HG02798 (cell line): ENCODE results near the gene TBC1D9B.
"Not testable (repeated sequence)": the region's sequence is repeated elsewhere in the genome, so short reads cannot be mapped to it uniquely, and the experiment has no call there.

Source experiments
- ATAC-seq: cut with Tn5 transposase; IDR thresholded peaks from one replicate; pipeline ENCODE4 v1.9.1; 2021; ENCODE audit warnings: mild to moderate bottlenecking; ENCODE audit not compliant: unreplicated experiment, poor library complexity

The TBC1D9B gene

DNA sequence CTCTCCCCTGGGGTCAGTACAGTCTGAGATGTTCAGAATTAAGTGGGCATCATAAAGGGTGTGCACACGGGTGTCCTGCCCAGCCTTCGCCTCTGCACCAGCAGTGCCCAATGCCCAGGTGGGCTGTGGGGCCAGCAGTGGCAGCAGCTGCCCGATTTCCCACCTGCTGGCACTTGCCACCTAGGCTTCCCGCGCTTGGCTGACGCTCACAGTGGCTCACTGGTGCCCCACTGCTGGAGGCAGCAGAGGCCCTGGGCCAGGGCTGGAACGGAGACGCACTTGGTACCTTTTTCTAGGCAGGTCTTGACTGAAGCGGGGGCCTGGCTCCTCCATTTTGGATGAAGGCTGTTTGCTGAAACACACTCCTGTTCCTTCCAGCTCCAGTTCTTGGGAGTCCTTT is 66.1 kb downstream of the TBC1D9B start:
- no peak for ATAC-seq

DNA sequence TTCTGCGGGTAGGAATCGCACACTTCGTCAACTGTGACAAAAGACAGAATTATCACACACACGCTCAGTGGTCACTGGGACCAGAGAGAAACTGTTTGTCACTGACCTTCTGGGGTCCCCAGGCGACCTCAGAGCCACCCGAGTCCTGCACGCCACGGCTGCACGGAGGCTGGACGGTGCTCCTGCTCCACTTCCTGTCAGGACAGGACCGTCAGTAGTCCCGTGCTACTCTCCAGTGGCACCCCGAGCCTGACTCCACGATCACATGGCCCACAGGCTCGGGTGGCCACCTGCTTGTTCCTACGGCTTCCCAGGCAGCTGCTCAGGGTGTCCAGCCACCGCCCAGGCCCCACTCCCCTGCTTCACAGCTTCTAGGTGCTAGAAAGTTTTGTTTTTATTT is 66.9 kb downstream of the TBC1D9B start:
- no peak for ATAC-seq

DNA sequence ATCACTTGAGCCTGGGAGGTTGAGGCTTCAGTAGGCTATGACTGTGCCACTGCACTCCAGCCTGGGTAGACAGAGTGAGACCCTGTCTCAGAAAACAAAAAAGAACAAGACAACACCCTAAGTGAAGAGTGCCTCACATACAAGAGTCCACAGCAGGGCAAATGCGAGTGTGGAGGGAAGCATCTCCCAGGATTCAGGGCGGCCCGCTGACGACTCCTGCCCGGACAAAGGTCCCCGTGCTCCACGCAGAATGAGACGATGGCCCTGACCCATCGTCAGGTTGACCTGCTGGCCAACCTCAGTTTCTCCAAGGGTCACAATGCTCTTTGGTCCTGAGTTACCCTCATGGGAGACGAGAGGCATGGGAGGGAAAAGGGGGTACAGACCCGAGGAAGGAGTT is 67.4 kb downstream of the TBC1D9B start:
- no peak for ATAC-seq

DNA sequence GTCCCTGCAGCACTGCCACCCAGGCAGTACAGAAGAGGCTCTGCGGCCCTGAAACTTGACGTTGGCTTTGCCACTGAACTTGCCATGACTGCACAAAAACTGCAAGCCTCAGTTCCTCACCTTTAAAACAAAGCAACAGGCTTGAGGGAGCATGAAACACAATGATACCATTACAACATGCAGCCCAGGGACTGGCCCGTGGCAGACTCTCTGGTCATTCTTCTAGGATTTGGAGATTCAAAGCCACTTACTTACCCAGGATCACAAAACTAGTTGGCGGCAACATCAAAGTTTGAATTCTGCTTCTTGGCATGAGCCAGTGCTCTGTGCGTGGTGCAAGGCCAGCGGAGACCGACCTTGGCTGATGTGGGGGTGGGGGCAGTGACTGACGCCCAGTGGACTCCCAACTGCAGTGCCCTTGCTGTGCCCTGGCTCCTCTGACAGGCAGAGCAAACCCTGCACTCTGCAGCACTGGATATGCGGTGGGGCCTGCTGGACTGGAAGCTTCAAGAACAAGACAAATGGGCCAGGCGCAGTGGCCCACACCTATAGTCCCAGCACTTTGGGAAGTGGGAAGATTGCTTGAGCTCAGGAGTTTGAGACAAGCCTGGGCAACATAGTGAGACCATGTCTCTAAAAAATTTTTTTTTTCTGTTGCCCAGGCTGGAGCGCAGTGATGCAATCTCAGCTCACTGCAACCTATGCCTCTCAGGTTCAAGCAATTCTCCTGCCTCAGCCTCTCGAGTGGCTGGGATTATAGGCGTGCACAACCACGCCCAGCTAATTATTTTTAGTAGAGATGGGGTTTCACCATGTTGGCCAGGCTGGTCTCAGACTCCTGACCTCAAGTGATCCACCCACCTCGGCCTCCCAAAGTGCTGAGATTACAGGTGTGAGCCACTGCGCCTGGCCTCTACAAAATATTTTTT is 68.1 kb downstream of the TBC1D9B start:
- no peak for ATAC-seq

DNA sequence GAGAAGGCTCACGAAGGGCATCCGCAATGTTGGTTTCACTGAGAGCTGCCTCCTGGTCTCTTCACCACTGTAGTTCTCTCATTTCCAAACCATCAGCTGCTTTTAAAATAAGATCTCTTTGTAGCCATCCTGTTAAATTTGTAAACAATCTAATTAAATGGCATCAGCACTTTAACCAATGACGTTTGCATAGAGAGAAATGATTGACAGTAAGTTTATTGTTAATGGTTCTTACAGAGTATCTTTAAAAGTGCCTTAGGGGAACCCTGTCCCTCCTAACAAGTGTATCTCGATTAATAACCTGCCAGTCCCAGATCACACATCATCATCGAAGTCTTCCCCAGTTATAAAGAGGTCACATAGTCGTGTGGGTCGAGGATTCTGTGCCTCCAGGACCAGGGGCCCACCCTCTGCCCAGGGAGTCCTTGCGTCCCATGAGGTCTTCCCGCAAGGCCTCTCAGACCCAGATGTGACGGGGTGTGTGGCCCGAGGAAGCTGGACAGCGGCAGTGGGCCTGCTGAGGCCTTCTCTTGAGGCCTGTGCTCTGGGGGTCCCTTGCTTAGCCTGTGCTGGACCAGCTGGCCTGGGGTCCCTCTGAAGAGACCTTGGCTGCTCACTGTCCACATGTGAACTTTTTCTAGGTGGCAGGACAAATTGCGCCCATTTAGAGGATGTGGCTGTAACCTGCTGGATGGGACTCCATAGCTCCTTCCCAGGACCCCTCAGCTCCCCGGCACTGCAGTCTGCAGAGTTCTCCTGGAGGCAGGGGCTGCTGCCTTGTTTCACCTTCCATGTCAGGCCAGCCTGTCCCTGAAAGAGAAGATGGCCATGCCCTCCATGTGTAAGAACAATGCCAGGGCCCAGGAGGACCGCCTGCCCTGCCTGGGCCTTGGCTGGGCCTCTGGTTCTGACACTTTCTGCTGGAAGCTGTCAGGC is 70.4 kb downstream of the TBC1D9B start:
- no peak for ATAC-seq

DNA sequence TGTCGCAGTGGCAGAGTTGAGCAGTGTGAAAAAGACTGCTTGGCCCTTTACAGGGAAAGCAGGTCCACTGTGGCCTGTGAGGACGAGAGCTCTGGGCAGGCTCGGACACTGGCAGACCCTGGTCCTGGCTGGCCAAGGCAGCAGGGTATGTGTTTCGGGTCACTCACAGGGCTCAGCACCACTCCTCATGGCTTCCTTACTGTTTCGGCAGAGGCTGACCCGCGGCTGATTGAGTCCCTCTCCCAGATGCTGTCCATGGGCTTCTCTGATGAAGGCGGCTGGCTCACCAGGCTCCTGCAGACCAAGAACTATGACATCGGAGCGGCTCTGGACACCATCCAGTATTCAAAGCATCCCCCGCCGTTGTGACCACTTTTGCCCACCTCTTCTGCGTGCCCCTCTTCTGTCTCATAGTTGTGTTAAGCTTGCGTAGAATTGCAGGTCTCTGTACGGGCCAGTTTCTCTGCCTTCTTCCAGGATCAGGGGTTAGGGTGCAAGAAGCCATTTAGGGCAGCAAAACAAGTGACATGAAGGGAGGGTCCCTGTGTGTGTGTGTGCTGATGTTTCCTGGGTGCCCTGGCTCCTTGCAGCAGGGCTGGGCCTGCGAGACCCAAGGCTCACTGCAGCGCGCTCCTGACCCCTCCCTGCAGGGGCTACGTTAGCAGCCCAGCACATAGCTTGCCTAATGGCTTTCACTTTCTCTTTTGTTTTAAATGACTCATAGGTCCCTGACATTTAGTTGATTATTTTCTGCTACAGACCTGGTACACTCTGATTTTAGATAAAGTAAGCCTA is 71.3 kb downstream of the TBC1D9B start:
- no peak for ATAC-seq

DNA sequence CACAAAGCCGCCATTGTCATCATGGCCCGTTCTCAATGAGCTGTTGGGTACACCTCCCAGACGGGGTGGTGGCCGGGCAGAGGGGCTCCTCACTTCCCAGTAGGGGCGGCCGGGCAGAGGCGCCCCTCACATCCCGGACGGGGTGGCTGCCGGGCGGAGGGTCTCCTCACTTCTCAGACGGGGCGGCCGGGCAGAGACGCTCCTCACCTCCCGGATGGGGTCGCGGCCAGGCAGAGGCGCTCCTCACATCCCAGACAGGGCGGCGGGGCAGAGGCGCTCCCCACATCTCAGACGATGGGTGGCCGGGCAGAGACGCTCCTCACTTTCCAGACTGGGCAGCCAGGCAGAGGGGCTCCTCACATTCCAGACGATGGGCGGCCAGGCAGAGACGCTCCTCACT is 72.8 kb downstream of the TBC1D9B start:
- not testable (repeated sequence) for ATAC-seq

DNA sequence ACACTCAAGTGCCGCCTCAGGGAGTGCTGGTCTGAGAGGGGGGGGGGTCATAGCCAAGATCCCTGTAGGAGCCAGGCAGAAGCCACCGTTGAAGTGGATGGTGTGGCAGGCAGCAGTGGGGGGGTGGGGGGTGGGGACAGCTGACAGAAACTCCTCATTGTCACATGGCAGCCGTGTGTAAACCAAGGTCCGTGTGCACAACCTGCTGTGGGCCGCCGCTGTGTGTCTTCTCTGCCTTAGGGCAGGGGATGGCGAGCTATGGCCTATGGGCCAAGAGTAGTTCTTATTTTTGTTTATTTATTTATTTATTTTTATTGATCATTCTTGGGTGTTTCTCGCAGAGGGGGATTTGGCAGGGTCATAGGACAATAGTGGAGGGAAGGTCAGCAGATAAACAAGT is 73.6 kb downstream of the TBC1D9B start:
- no peak for ATAC-seq

DNA sequence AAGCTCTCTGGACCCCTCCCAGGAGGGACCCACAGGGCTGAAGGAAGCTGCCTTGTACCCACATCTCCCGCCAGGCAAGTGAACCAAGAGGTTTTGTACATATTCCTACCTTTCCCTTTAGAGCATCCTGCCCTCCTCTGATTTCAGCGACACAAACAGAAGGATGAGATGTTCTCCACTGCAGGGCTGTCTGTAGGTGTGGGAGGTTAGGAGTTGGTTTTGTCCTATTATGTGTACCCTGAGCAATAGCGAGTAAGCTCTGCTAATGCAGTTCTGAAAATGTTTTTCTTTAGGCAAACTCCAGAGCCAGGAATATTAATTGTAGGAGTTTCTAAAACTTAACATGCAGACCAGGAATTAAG is 74.0 kb downstream of the TBC1D9B start:
- no peak for ATAC-seq

DNA sequence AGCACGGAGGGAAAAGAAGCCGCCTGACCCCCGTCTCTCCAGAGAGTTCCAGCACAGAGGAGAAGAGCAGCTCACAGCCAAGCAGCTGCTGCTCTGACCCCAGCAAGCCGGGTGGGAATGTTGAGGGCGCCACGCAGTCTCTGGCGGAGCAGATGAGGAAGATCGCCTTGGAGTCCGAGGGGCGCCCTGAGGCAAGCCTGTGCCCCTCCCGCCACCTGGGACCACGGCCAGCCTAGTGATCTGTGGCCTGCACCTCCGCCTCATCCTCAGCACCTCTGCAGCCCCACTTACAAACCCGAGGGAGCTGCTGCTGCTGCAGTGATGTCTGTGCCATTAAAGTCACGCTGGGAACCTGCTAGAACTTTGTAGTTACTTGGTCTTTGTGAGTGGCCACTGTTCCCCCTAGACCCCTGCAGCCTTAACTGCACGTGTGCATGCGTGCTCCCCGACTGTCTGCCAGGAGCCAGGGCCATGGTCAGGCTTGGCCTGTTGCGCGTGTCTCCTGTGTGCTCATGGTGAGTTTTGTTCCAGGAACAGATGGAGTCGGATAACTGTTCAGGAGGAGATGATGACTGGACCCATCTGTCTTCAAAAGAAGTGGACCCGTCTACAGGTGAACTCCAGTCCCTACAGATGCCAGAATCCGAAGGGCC is 74.5 kb downstream of the TBC1D9B start:
- ATAC-seq = no peak

DNA sequence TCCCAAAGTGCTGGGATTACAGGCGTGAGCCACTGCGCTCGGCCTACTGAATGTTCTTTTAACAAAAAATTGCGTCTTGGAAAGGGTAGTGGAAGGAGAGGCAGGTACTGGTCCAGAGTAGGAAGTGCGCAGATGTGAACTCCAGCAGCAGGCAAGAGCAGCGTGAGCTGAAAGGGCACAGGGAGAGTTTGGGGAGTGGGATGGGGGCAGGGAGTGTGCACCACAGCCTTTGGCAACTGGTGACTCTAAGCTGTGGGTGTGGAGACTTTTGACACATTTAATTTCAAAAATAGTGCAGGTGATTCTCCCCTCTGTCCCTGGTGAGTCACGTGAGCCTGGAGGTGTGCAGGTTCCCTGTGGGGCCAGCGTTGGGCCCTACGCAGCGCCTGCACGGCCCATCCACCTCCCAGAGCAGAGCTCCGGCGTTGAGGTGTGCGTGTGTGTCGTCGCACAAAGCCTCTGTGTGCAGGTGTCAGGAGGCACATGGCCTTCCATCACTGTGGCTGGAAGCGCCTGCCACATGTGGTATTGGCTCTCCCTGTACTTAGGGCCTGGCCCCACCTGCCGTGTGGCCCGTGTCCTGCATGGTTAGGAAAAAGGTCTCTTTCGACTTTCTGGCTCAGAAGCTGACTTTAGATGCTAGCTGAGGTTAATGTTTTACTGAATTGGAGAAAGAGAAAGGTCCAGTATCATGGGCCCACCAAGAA is 75.5 kb downstream of the TBC1D9B start:
- ATAC-seq = no peak

DNA sequence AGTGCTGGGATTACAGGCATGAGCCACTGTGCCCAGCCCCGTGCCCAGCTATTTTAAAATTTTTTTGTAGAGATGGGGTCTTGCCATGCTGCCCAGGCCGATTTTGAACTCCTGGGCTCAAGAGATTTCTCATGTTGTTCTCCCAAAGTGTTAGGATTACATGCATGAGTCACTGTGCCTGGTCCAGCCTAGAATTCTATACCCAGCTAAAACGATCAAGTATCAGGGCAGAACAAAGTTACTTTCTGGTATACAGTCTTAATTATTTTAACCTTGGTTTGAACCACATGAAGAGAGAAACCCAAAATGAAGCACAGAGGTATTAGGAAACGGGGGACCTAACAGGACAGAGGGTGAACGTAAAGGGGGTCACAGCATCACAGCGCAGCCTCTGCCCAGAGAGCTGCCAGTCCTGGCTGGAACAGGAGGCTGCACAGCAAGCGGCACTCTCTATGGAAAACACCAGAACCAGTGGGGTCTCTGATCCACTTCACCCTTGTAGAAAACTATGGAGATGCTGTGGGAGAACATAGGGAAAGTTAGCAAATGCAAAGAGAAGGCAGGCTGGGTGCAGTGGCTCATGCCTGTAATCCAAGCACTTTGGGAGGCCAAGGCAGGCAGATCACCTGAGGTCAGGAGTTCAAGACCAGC is 76.8 kb downstream of the TBC1D9B start:
- ATAC-seq = no peak

DNA sequence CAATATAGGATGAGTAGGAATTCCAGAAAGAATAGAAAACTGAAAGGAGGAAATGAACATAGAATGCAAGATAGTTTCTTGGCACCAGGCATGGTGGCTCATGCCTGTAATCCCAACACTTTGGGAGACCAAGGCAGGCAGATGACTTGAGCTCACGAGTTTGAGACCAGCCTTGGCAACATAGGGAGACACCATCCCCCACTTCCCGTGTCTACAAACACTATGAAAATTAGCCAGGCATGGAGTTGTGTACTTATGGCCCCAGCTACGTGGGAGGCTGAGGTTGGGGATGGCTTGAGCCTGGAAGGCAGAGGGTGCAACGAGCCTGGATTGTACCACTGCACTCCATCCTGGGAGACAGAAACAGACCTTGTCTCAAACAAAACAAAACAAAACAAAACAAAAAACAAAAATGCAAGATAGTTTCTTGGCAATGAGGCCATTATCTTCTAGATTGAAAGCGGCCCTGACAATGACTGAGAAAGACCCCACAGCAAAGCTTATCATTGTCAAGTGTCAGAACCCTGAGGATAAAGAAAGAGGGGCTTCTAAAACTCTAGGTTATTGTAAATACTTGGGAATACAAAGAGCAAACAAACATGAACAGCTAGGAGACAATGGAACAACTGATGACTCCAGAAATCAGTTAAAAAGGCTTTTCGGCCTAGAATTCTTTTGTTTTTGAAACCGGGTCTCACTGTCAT is 77.8 kb downstream of the TBC1D9B start:
- no peak for ATAC-seq

DNA sequence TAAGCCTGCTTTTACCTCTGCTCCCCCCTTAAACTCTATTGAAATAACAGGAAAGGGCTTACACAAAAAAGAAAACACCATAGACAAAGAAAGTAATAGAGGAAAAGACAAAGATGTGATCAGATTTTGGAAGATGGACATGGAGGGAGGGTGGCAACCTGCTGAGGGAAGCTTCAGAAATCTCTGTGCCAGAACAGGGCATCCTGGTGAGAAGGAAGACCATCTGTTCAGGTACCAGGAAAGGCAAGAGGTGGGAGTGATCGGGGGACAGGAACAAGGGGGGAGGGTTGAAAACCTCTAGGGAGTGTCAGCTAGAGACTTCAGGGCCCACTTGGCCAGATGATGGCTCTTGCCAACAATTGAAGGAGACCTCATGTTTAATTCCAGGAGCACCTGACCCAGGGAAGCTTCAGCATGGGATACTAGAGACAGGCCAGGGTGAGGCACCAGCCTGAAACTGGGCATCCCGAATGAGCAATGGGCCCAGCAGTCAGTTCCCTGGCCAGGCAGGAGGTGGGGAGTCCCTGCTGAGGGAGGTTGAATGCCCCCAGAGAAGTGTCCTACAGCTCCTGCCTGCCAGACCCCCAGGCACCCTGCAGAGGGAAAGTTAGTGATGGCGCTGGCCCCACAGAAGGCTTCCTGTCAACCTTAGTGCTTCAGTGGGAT is 78.8 kb downstream of the TBC1D9B start:
- no peak for ATAC-seq

DNA sequence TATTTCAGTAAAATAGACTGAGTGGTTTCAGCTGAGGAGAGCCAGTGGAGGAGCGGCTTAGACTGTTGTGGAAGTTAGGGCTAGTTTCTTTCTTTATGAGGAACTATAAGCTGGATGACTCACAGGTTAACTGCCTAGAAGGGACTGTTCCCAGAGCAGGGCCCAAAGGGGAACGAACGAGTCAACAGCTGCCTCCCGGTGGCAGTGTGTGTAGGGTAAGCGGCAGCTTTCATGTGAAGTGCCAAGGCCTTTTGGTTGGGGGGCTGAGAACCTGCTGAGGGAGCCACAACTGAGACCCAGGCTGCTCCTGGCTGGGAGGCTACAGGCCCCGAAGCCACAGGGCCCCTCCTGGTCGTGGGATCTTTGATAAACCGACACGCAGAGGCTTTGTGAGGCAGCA is 80.0 kb downstream of the TBC1D9B start:
- no peak for ATAC-seq

DNA sequence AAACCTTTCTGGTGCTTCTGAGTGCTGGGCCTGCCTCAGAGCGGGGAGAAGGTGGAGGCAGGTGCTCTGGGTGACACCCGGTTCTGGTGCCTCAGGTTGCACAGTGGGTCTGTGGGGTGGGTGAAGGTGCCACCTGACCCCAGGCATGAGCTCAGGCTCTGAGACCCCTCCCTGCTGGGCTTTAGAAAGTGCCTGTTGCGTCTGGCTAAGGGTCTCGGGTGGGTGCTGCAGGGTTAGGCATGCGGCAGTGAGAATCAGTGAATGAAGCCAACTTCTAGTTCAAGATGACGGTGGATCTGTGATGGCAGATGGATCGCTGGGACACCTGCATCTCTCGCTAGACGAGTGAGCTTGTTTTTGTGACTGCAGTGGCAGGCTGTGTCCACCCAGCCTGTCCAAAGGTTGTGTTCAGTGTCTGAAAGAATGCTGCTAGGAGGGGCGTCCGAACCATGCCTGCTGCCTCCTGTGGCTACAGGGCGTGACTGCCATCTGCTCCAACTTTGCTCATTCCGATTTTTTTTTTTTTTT is 82.0 kb downstream of the TBC1D9B start:
- no peak for ATAC-seq

DNA sequence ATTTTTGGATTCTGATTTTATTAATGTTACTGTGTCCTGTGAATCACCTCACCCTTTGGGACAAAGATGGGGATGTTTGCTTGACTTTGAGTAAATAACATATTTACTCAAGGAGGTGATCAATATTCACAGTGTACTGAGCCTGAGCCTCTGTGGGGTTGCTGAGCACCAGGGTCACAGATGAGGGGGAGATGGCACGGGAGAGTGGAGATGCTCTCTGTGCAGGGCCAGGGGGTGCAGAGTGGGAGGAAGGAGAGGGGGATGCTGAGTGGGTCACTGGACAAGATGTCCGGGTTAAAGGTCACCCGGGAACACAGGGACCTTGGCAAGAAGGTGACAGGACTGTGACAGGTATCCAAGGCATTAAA is 83.0 kb downstream of the TBC1D9B start:
- no peak for ATAC-seq
